C4-2B (cell line): Measurements from ENCODE around the gene SORCS2.

Experiments used
- CTCF ChIP-seq: fragments of 450-650 bp; conservative IDR thresholded peaks from 2 replicates; pipeline ENCODE4 v1.5.1; 2017; ENCODE audit warnings: mild to moderate bottlenecking
- ZFX ChIP-seq: fragments of 450-650 bp; IDR thresholded peaks from 2 replicates; pipeline ENCODE4 v1.6.1; 2017

- no peak for TF ChIP-seq CTCF
- TF ChIP-seq ZFX = no peak
Observed at GRCh38 chr4:7199129-7199725, 6.9 kb downstream of the SORCS2 start.
